Measurements from ENCODE around the gene ANKRD30A.

GRCh38 chr10:37390926-37391325, 265.5 kb downstream of the ANKRD30A start:
- TF ChIP-seq POLR2A (IDR thresholded peaks at IDR 0.05) (no peak), POLR2AphosphoS5 (IDR thresholded peaks at IDR 0.05) (no peak), CTCF (IDR thresholded peaks at IDR 0.05) (no peak)

Data from transverse colon (tissue), 4 donors.